ENCODE data around the gene GDPD3.

Gene GDPD3

DNA sequence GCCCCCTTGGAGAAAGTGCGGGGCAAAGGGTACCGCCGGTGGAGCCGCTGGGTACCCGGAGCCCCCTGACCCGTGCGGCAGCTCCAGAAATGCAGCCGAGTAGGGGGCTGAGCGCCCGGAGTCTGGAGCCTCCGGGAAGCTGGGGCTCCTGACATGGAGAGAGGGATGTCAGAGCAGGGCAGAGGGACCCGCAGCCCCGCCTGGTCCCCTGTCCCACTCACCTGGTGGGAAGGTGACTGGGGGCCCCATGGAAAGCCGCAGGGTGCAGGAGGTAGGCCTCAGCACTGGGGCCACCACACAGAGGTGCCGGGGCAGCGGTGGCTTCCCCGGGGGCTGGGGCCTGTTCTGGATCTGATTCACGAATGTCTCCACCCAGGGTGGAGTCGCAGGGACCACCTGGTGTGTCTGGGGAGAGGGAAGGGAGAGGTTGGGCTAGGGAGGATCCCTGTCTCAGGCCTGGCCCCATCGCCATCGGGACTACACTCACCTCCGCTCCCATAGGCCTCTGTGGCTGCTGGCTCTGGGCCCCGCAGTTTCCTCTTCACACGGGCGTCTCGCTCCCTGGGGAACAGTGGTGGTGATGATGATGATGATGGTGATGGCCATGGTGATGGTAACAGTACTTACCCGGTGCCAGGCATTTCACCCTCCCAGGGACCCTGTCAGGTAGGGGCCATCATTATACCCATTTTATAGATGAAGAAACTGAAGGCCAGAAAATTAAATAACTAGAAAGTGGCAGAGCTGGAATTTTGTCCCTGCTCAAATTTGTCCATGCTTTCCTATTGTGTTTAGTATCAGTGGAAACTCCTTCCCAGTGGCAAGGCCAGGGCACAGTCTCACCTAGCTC is 26.8 kb downstream of the GDPD3 start:
- in situ Hi-C loops (cut with MboI; ENCODE audit: low pct_unique_long_range_greater_than_20kb, low sequenced_read_pairs, unreplicated experiment): no loop called here
- TF ChIP-seq, protein P1, sequence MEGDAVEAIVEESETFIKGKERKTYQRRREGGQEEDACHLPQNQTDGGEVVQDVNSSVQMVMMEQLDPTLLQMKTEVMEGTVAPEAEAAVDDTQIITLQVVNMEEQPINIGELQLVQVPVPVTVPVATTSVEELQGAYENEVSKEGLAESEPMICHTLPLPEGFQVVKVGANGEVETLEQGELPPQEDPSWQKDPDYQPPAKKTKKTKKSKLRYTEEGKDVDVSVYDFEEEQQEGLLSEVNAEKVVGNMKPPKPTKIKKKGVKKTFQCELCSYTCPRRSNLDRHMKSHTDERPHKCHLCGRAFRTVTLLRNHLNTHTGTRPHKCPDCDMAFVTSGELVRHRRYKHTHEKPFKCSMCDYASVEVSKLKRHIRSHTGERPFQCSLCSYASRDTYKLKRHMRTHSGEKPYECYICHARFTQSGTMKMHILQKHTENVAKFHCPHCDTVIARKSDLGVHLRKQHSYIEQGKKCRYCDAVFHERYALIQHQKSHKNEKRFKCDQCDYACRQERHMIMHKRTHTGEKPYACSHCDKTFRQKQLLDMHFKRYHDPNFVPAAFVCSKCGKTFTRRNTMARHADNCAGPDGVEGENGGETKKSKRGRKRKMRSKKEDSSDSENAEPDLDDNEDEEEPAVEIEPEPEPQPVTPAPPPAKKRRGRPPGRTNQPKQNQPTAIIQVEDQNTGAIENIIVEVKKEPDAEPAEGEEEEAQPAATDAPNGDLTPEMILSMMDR (IDR thresholded peaks at IDR 0.05; ENCODE audit: extremely low read depth, insufficient read depth, missing control alignments): no peak
- no peak for DNase-seq (ENCODE audit: low spot score)

DNA sequence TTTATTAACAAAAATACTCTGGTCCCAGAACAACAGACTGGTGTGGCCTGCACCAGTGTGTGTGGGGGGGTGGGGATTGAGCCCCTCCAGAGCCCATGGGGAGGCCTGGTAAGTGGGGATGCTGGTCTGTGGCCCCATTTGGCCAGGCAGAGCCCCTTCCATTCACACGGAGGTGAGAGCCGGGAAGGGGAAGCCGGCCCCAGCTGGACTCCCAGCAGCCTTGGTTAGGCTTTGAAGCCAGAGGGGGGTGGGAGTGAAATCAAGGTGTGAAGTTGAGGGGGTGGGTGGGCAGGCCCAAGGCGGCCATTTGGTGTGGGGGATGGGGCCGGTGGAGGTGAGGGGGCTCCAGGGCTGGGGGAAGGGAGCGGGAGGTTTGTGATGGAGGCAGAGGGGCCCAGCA is 27.5 kb downstream of the GDPD3 start:
- TF ChIP-seq, protein P1 (IDR thresholded peaks at IDR 0.05; ENCODE audit: extremely low read depth, insufficient read depth, missing control alignments): no peak
- in situ Hi-C loops (cut with MboI; ENCODE audit: low pct_unique_long_range_greater_than_20kb, low sequenced_read_pairs, unreplicated experiment): no loop called here
- no peak for DNase-seq (ENCODE audit: low spot score)

DNA sequence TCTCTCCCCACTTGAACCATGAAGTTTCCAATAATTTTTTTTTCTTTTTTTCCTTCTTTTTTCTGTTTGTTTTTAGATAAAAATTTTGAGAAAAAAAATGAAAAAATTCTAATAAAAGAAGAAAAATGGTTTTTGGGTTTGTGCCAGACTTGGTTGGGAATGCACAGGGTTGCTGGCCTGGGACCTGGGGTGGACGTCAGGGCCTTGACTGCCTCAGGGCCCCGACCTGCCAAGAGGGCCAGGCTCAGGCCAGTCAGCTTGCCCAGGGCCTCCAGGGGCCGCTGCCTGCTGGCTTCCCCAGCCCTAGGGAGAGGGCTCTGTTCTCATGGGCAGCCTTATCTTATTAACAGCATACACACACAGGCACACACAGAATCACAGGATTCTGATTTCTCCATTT is 28.1 kb downstream of the GDPD3 start:
- DNase-seq (ENCODE audit: low spot score): no peak
- TF ChIP-seq, protein P1 (IDR thresholded peaks at IDR 0.05; ENCODE audit: extremely low read depth, insufficient read depth, missing control alignments): no peak
- in situ Hi-C loops (cut with MboI; ENCODE audit: low pct_unique_long_range_greater_than_20kb, low sequenced_read_pairs, unreplicated experiment): no loop called here

DNA sequence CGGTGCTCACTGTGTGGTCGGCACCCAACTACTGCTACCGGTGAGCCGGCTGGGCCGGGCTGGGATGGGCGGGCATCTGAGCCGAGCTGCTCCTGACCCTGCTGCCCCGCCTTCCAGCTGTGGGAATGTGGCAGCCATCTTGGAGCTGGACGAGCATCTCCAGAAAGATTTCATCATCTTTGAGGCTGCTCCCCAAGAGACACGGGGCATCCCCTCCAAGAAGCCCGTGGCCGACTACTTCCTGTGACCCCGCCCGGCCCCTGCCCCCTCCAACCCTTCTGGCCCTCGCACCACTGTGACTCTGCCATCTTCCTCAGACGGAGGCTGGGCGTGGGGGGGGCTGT is 28.5 kb downstream of the GDPD3 start:
- TF ChIP-seq, protein P1 (IDR thresholded peaks at IDR 0.05; ENCODE audit: extremely low read depth, insufficient read depth, missing control alignments): no peak
- DNase-seq (ENCODE audit: low spot score): no peak
- in situ Hi-C loops (cut with MboI; ENCODE audit: low pct_unique_long_range_greater_than_20kb, low sequenced_read_pairs, unreplicated experiment): no loop called here

DNA sequence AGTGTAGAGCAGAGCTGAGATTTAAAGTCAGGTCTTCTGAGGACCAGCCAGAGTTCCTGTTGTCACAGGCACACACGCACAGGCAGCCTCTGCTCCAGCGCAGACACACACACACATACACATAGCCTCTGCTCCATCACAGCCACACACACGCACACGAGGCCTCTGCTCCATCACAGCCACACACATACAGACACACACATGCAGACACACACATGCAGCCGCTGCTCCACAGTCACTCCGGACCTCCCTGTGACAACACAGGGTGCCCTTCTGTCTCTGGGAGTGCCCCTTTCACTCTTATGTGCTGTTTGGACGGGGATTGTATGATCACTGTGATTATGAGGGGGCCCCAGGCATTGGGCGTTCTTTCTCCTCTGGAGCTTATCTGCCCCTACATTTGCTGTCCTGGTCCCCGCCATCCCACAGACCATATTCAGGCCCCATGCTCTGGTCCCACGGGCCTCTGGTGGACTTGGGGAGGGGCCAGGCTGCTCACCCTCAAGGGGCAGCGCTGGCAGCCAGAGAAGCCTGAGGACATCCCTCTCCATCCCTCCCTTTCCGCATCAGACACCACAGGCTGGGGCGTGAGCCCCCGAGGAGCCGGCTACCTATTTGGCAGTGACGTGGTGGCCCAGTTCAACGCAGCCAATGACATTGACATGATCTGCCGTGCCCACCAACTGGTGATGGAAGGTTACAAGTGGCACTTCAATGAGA is 29.1 kb downstream of the GDPD3 start:
- TF ChIP-seq, protein P1 (IDR thresholded peaks at IDR 0.05; ENCODE audit: extremely low read depth, insufficient read depth, missing control alignments): no peak
- DNase-seq (ENCODE audit: low spot score): no peak
- in situ Hi-C loops (cut with MboI; ENCODE audit: low pct_unique_long_range_greater_than_20kb, low sequenced_read_pairs, unreplicated experiment): no loop called here

DNA sequence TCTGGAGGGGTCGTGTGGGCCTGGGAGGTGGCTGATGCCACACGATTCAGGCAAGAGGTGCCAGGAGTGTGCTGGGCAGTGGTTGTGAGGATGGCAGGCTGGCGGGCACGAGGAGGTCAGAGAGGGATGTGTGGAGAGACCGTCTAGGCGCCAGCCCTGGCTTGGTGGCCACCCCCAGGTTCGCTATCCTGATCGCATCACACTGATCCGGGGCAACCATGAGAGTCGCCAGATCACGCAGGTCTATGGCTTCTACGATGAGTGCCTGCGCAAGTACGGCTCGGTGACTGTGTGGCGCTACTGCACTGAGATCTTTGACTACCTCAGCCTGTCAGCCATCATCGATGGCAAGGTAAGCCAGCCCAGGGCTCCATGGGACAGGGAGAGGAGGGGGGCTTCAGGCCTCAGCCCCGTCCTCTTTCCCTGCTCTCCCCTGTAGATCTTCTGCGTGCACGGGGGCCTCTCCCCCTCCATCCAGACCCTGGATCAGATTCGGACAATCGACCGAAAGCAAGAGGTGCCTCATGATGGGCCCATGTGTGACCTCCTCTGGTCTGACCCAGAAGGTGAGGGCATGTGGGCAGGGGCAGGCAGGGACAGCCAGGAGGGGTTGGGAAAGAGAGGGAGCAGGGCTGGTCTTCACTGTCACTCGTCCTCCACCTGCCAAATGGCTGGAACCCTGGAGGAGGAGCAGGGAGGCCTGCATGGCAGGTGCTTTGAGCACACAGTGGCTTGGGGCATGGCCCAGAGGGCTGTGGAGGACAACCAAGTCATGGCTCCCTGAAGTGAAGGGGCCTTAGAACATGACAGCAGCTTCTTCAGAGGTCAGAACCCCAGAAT is 29.9 kb downstream of the GDPD3 start:
- in situ Hi-C loops (cut with MboI; ENCODE audit: low pct_unique_long_range_greater_than_20kb, low sequenced_read_pairs, unreplicated experiment): no loop called here
- TF ChIP-seq, protein P1 (IDR thresholded peaks at IDR 0.05; ENCODE audit: extremely low read depth, insufficient read depth, missing control alignments): no peak

More for the DNA sequence above, 29.9 kb downstream of the GDPD3 start:
- no peak for DNase-seq (ENCODE audit: low spot score)

Data from GM13977 (cell line).